ENCODE data around the gene RMI2.
"Not testable (repeated sequence)": the region's sequence is repeated elsewhere in the genome, so short reads cannot be mapped to it uniquely, and the experiment has no call there.

The RMI2 gene

GRCh38 chr16:11345040-11345862 lies at the start of gene RMI2:
TSS of gene RMI2 (plus strand) at chr16:11345459. CDS start at chr16:11345472, 13 bp downstream.
- DNase-seq = peak; percentile 94 to 96

- no peak for DNase-seq
Observed at GRCh38 chr16:11295672-11296071, 49.6 kb upstream of the RMI2 start.

- no peak for DNase-seq
Observed at GRCh38 chr16:11296351-11296705, 48.9 kb upstream of the RMI2 start.

GRCh38 chr16:11296706-11297491 lies 48.4 kb upstream of the RMI2 start:
- DNase-seq = no peak

- DNase-seq = peak; percentile 48 to 71
Observed at GRCh38 chr16:11297492-11298142, 47.6 kb upstream of the RMI2 start.

- DNase-seq = no peak
Observed at GRCh38 chr16:11298143-11298900, 46.9 kb upstream of the RMI2 start.

GRCh38 chr16:11298950-11299547 lies 46.2 kb upstream of the RMI2 start:
- not testable (repeated sequence) for DNase-seq

GRCh38 chr16:11299865-11300559 lies 45.2 kb upstream of the RMI2 start:
- DNase-seq = no peak

- DNase-seq = no peak
Observed at GRCh38 chr16:11300560-11300892, 44.7 kb upstream of the RMI2 start.

GRCh38 chr16:11301645-11302501 lies 43.4 kb upstream of the RMI2 start:
- DNase-seq = no peak

GRCh38 chr16:11302977-11303376 lies 42.3 kb upstream of the RMI2 start:
- DNase-seq = no peak

GRCh38 chr16:11303405-11304138 lies 41.7 kb upstream of the RMI2 start:
- no peak for DNase-seq

GRCh38 chr16:11306381-11306780 lies 38.9 kb upstream of the RMI2 start:
- DNase-seq = no peak

- DNase-seq = no peak
Observed at GRCh38 chr16:11306997-11307638, 38.1 kb upstream of the RMI2 start.

- DNase-seq = no peak
Observed at GRCh38 chr16:11307639-11308492, 37.4 kb upstream of the RMI2 start.

GRCh38 chr16:11308493-11309283 lies 36.6 kb upstream of the RMI2 start:
- no peak for DNase-seq

- no peak for DNase-seq
Observed at GRCh38 chr16:11309895-11310633, 35.2 kb upstream of the RMI2 start.
